ENCODE measurements around the gene RNPS1.

GRCh38 chr16:2238150-2238837 lies 29.6 kb downstream of the RNPS1 start:
- TF ChIP-seq POLR2AphosphoS5 (IDR thresholded peaks at IDR 0.05; ENCODE audit: low read depth) (no peak; the same call in 1 of the 2 replicates), CTCF (IDR thresholded peaks at IDR 0.05; ENCODE audit: insufficient read depth, low read length) (no peak), REST (IDR thresholded peaks at IDR 0.05; ENCODE audit: insufficient replicate concordance, low read depth) (no peak), GABPA (IDR thresholded peaks at IDR 0.05; ENCODE audit: low read depth) (no peak), SPI1 (IDR thresholded peaks at IDR 0.05; ENCODE audit: borderline replicate concordance, low read depth) (no peak)
